ENCODE data around the gene ROR2. TPM values are rescaled to one million over a fixed set of nuclear protein-coding genes. Genes with fewer than 3 reads are reported as not detected.
A peak's percentile ranks its signal among the peaks of the same experiment; 100 is the strongest.

Gene ROR2
- polyA plus RNA-seq, 3 donors = not detected

DNA sequence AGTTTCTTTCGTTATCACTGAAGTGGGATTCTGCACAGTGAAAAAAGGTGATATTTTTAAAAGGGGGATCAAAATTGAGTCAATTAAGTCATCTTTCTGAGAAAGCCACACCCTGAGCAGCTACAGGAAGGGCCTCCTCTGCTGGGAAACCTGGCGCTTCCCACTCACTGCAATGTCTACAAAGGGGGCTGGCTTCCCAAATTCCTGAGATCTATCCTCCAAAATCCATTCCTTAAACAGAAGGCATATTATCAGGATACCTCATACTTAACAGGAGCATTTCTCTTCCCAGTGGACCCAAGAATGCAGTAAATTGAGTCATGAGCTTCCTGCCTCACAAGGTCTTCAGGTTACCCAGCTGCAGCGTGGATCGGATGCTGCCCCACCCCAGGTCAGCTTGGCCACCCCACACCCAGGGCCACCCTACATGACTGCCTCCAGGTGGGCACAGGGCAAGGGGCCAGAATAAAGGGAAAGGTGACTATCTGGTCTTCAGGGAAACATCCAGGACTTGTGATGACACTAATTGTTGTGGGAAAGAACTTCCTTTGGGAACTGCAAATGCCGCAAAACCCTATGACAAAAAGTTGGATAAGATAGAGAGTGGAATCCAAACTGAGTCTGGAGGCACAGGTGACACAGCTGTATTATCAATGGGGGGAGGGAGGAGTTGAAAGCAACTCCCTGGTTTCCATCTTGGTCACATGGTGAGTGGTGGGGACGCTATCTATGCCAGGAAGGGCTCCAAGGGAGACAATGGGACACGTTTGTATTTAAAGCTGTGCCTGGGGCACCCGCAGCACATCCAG is 42.3 kb downstream of the ROR2 start:
- H3K27ac ChIP-seq (ENCODE audit: low read depth in 1 of 2, low read length in 2 of 2) = no peak overlapping the region
- peaks cover 0 to 13% of the 10 kb centered on the region in 2 donors for H3K4me1 ChIP-seq (ENCODE audit: control insufficient read depth in 1 of 2, insufficient read depth in 2 of 2, low read length in 2 of 2)
- no peak overlapping the region for H3K4me2 ChIP-seq (replicated peaks; ENCODE audit: extremely low read depth, low read length, poor library complexity, severe bottlenecking)
- Mint-ChIP-seq H3K27me3 (ENCODE audit: low read depth in 3 of 3) (peaks cover 11 to 14% (median 12%) of the 10 kb centered on the region in 3 donors), H3K9me3 (peaks cover 0 to 3% (median 0%) of the 10 kb centered on the region in 7 donors), H3K4me1 (peaks cover 16% of the 10 kb centered on the region), H3K36me3 (no peaks in the 10 kb centered on the region), H3K4me3 (no peak overlapping the region), H3K27ac (peak overlapping the region in 1 of 7 donors; percentile 41)
- H4K20me1 ChIP-seq (ENCODE audit: insufficient read depth, low read length) = no peaks in the 10 kb centered on the region
- H3K36me3 ChIP-seq (replicated peaks in 1 of 2; ENCODE audit: control insufficient read depth in 1 of 2, insufficient read depth in 2 of 2, low read length in 2 of 2) = no peaks in the 10 kb centered on the region
- TF ChIP-seq, protein P1, sequence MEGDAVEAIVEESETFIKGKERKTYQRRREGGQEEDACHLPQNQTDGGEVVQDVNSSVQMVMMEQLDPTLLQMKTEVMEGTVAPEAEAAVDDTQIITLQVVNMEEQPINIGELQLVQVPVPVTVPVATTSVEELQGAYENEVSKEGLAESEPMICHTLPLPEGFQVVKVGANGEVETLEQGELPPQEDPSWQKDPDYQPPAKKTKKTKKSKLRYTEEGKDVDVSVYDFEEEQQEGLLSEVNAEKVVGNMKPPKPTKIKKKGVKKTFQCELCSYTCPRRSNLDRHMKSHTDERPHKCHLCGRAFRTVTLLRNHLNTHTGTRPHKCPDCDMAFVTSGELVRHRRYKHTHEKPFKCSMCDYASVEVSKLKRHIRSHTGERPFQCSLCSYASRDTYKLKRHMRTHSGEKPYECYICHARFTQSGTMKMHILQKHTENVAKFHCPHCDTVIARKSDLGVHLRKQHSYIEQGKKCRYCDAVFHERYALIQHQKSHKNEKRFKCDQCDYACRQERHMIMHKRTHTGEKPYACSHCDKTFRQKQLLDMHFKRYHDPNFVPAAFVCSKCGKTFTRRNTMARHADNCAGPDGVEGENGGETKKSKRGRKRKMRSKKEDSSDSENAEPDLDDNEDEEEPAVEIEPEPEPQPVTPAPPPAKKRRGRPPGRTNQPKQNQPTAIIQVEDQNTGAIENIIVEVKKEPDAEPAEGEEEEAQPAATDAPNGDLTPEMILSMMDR (IDR thresholded peaks at IDR 0.05) = no peak
- no peak for DNase-seq
- H3K27me3 ChIP-seq (ENCODE audit: control insufficient read depth in 2 of 2, insufficient read depth in 2 of 2, low read length in 2 of 2) = no peaks in the 10 kb centered on the region
- no peaks in the 10 kb centered on the region for H3K79me2 ChIP-seq (ENCODE audit: insufficient read depth, low read length)
- intact Hi-C loops (cut with micrococcal nuclease) = no loop called here
- WGBS (ENCODE audit: insufficient coverage) = 100% methylated on average over 2 of the region's 8 CpGs
- no peak overlapping the region for H2AFZ ChIP-seq (ENCODE audit: insufficient read depth, low read depth, low read length, poor library complexity, severe bottlenecking)
- no peak overlapping the region for H3K9ac ChIP-seq (ENCODE audit: insufficient read depth, low read length, poor library complexity, severe bottlenecking)
- H3K4me3 ChIP-seq (replicated peaks in 1 of 3; ENCODE audit: low read depth in 2 of 3, low read length in 3 of 3) = no peak overlapping the region
- no peaks in the 10 kb centered on the region for H3K9me3 ChIP-seq (replicated peaks in 1 of 2; ENCODE audit: control insufficient read depth in 1 of 2, insufficient read depth in 1 of 2, low read length in 2 of 2)

DNA sequence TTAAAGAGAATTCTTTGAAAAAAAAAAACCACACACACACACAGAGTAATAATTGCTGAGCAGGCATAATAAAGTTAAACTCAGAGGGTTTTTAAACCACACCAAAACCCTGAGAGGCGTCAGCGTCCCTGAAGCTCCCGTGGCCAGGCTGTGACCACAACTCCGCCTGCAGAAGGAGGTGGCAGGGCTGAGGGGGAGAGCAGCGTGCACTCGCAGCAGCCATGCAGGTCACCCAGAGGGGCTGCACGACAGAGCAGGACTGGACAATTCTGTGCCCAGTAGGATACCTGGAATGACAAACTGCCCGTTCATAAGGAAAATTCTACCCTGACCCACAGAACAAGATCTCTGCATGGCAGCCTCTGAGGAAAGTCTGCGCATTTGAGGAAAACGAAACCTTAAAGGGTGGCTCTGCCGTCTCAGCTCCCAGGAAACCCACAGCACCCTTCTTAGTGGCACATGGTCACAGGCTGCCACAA is 44.0 kb downstream of the ROR2 start:
- Histone ChIP-seq H3K36me3 (replicated peaks in 1 of 2; ENCODE audit: control insufficient read depth in 1 of 2, insufficient read depth in 2 of 2, low read length in 2 of 2) (no peaks in the 10 kb centered on the region), H3K9ac (ENCODE audit: insufficient read depth, low read length, poor library complexity, severe bottlenecking) (peak overlapping the region; percentile 23), H3K27me3 (ENCODE audit: control insufficient read depth in 2 of 2, insufficient read depth in 2 of 2, low read length in 2 of 2) (no peaks in the 10 kb centered on the region), H3K27ac (ENCODE audit: low read depth in 1 of 2, low read length in 2 of 2) (no peak overlapping the region), H3K79me2 (ENCODE audit: insufficient read depth, low read length) (no peaks in the 10 kb centered on the region), H4K20me1 (ENCODE audit: insufficient read depth, low read length) (no peaks in the 10 kb centered on the region), H3K4me2 (replicated peaks; ENCODE audit: extremely low read depth, low read length, poor library complexity, severe bottlenecking) (peak overlapping the region; percentile 84), H3K4me3 (replicated peaks in 1 of 3; ENCODE audit: low read depth in 2 of 3, low read length in 3 of 3) (peak overlapping the region; percentile 45 to 74 (median 73)), H3K9me3 (replicated peaks in 1 of 2; ENCODE audit: control insufficient read depth in 1 of 2, insufficient read depth in 1 of 2, low read length in 2 of 2) (no peaks in the 10 kb centered on the region), H3K4me1 (ENCODE audit: control insufficient read depth in 1 of 2, insufficient read depth in 2 of 2, low read length in 2 of 2) (peaks cover 0 to 13% of the 10 kb centered on the region in 2 donors), H2AFZ (ENCODE audit: insufficient read depth, low read depth, low read length, poor library complexity, severe bottlenecking) (peak overlapping the region; percentile 66)
- Mint-ChIP-seq H3K27me3 (ENCODE audit: low read depth in 3 of 3) (peaks cover 11 to 14% (median 12%) of the 10 kb centered on the region in 3 donors), H3K9me3 (peaks cover 0 to 3% (median 0%) of the 10 kb centered on the region in 7 donors), H3K27ac (peak overlapping the region in 1 of 7 donors; percentile 32), H3K4me1 (peaks cover 17% of the 10 kb centered on the region), H3K4me3 (peak overlapping the region in 1 of 2 donors; percentile 85), H3K36me3 (no peaks in the 10 kb centered on the region)
- TF ChIP-seq, protein P1 (IDR thresholded peaks at IDR 0.05) = no peak
- no peak for DNase-seq
- intact Hi-C loops (cut with micrococcal nuclease) = no loop called here
- WGBS (ENCODE audit: insufficient coverage) = 0% methylated on average over 11 of the region's 11 CpGs
